Tibial nerve (tissue), 4 donors: ENCODE data around the gene RAB15. TPM values are rescaled to one million over a fixed set of nuclear protein-coding genes. Genes with fewer than 3 reads are reported as not detected.

Experiments
- DNase-seq, 2 donors: peaks; one replicate each; pipeline ENCODE4 v3.0.0-alpha.2; 2019; ENCODE audit warnings: low spot score in 2 of 2
- H3K27ac ChIP-seq, 4 donors: fragments of 200-600 bp; sonication (generic) in 3 of 4; one replicate each; pipeline ENCODE4 v1.5.1; 2017 to 2019; ENCODE audit warnings: mild to moderate bottlenecking in 1 of 4
- H3K27me3 ChIP-seq, 2 donors: fragments of 200-600 bp; sonication (generic) in 1 of 2; one replicate each; pipeline versions ENCODE4 v1.5.1 to v1.6.0; 2017 to 2019
- H3K36me3 ChIP-seq, 3 donors: fragments of 200-600 bp; sonication (generic); one replicate each; pipeline ENCODE4 v1.5.1; 2018 to 2019
- H3K4me1 ChIP-seq, 4 donors: fragments of 200-600 bp; sonication (generic) in 3 of 4; one replicate each; pipeline ENCODE4 v1.5.1; 2017 to 2019
- H3K4me3 ChIP-seq, 4 donors: fragments of 200-600 bp; sonication (generic) in 3 of 4; one replicate each; pipeline ENCODE4 v1.5.1; 2017 to 2019; ENCODE audit warnings: mild to moderate bottlenecking in 1 of 4, moderate library complexity in 1 of 4
- H3K9me3 ChIP-seq, 4 donors: fragments of 200-600 bp; sonication (generic) in 3 of 4; one replicate each; pipeline ENCODE4 v1.5.1; 2017 to 2019
- EP300 ChIP-seq, 2 donors: sonication (generic); formaldehyde crosslinking; IDR thresholded peaks; one replicate each; pipeline ENCODE4 v1.6.1; 2017; ENCODE audit warnings: antibody characterized with exemption in 2 of 2, mild to moderate bottlenecking in 1 of 2
- POLR2A ChIP-seq, 2 donors: fragments of 450-650 bp; IDR thresholded peaks; one replicate each; pipeline ENCODE4 v1.6.1; 2017; ENCODE audit warnings: antibody characterized with exemption in 2 of 2, mild to moderate bottlenecking in 2 of 2, moderate library complexity in 2 of 2
- WGBS, 2 donors: methylation state at CpG; one replicate each; pipeline ENCODE4 v1.1.5; 2018; 5-methylcytosine and 5-hydroxymethylcytosine counted together
- total RNA-seq, 4 donors: library from RNA; depleted of rRNA; stranded (reverse); fragments of >200 nt; gene quantifications; one replicate each; pipeline ENCODE4 v1.1.0, GENCODE V29; 2016
- TF ChIP-seq, protein P1 (sequence below), 5 experiments: fragments of 200-600 bp in 3 of 5; fragments of 450-650 bp in 2 of 5; sonication (generic) in 3 of 5; IDR thresholded peaks; one replicate each; pipeline ENCODE4 v1.5.1; 2016 to 2019; ENCODE audit warnings: antibody characterized with exemption in 5 of 5, mild to moderate bottlenecking in 3 of 5, moderate library complexity in 2 of 5

Gene RAB15
- total RNA-seq, 4 donors from 2014 or later = 0.22 to 2.4 (median 0.42) TPM; not detected in 1

GRCh38 chr14:64944041-64944440 lies 28.1 kb downstream of the RAB15 start:
- H3K27ac ChIP-seq = no peak overlapping the region
- H3K9me3 ChIP-seq = no peaks in the 10 kb centered on the region
- H3K36me3 ChIP-seq = peaks cover 0 to 79% (median 0%) of the 10 kb centered on the region in 3 donors
- no peak for TF ChIP-seq EP300 (IDR thresholded peaks at IDR 0.05)
- TF ChIP-seq, protein P1, sequence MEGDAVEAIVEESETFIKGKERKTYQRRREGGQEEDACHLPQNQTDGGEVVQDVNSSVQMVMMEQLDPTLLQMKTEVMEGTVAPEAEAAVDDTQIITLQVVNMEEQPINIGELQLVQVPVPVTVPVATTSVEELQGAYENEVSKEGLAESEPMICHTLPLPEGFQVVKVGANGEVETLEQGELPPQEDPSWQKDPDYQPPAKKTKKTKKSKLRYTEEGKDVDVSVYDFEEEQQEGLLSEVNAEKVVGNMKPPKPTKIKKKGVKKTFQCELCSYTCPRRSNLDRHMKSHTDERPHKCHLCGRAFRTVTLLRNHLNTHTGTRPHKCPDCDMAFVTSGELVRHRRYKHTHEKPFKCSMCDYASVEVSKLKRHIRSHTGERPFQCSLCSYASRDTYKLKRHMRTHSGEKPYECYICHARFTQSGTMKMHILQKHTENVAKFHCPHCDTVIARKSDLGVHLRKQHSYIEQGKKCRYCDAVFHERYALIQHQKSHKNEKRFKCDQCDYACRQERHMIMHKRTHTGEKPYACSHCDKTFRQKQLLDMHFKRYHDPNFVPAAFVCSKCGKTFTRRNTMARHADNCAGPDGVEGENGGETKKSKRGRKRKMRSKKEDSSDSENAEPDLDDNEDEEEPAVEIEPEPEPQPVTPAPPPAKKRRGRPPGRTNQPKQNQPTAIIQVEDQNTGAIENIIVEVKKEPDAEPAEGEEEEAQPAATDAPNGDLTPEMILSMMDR (IDR thresholded peaks at IDR 0.05) = no peak
- no peak for TF ChIP-seq POLR2A (IDR thresholded peaks at IDR 0.05)
- DNase-seq = no peak
- H3K27me3 ChIP-seq = no peaks in the 10 kb centered on the region
- WGBS, 2 donors = 87% methylated on average over 2 of the region's 2 CpGs
- no peak overlapping the region for H3K4me3 ChIP-seq
- H3K4me1 ChIP-seq = no peaks in the 10 kb centered on the region

DNA sequence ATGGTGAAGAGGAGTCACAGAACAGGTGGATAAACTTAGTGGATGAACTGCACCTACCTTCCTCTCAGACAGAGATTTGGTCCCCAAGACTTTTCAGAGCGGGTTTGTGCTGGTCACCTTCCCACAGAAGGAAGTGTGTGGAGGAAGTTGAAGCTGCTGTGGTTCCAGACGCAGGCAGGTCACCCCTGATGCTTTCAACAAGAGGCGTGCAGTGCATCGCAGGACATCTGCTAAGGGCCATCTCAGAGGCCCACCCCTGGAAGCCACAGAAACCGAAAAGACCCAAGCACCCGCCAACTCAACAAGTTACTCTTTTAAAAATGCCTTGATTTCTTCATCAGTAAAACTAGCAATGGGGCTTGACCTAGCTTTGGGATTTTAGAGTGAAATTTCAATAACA lies 28.6 kb downstream of the RAB15 start:
- no peak overlapping the region for H3K4me3 ChIP-seq
- 66 to 69% methylated on average over 6 of the region's 6 CpGs for WGBS, 2 donors

GRCh38 chr14:64942531-64943111 lies 29.5 kb downstream of the RAB15 start, which contains the start of gene GPX2:
TSS of gene GPX2 (minus strand) at chr14:64942745. CDS start at chr14:64942726, 19 bp downstream.
- WGBS, 2 donors = 84 to 86% methylated on average over 13 of the region's 13 CpGs

More for the DNA sequence above, 28.6 kb downstream of the RAB15 start:
- H3K27ac ChIP-seq = no peak overlapping the region
- H3K9me3 ChIP-seq = no peaks in the 10 kb centered on the region
- no peaks in the 10 kb centered on the region for H3K4me1 ChIP-seq
- no peak for DNase-seq
- peaks cover 0 to 80% (median 0%) of the 10 kb centered on the region in 3 donors for H3K36me3 ChIP-seq
- H3K27me3 ChIP-seq = no peaks in the 10 kb centered on the region
- TF ChIP-seq, protein P1 (IDR thresholded peaks at IDR 0.05) = no peak
- TF ChIP-seq POLR2A (IDR thresholded peaks at IDR 0.05) (no peak), EP300 (IDR thresholded peaks at IDR 0.05) (no peak)

DNA sequence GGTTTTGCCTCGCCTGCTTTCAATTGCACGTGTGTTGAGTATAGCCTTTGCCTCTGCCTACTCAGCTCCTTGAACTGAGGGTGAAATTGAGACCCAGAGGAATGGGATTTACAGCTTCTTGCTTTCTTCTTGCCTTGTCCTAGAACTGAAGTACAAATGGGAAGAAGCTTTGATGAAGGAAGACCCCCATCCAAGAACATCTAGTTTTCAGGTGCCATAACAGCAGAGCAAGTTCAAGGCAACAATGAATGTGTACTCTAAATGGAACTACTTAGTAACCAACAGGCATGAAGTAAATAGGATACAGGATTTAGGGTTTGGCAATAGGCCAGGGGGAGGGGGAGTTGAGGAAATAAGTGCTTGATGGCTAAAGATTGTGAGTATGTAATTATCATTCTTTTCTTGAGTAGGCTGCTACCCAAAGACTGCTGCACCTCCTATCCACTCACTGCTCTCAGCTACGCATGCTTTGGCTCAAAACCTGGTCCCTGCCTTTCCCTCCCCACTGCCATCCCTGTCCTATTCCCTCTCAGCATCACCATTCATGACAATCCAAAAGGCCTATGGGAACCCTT lies 31.7 kb downstream of the RAB15 start:
- H3K9me3 ChIP-seq = no peaks in the 10 kb centered on the region
- DNase-seq = no peak
- no peak overlapping the region for H3K4me3 ChIP-seq
- 86 to 89% methylated on average over 3 of the region's 3 CpGs for WGBS, 2 donors
- peaks cover 0 to 16% (median 0%) of the 10 kb centered on the region in 4 donors for H3K4me1 ChIP-seq
- peaks cover 0 to 66% (median 0%) of the 10 kb centered on the region in 3 donors for H3K36me3 ChIP-seq
- no peaks in the 10 kb centered on the region for H3K27me3 ChIP-seq
- H3K27ac ChIP-seq = no peak overlapping the region
- TF ChIP-seq EP300 (IDR thresholded peaks at IDR 0.05) (no peak), POLR2A (IDR thresholded peaks at IDR 0.05) (no peak)
- TF ChIP-seq, protein P1 (IDR thresholded peaks at IDR 0.05) = no peak

More at GRCh38 chr14:64942531-64943111, 29.5 kb downstream of the RAB15 start, which contains the start of gene GPX2:
- TF ChIP-seq EP300 (IDR thresholded peaks at IDR 0.05) (no peak), POLR2A (IDR thresholded peaks at IDR 0.05) (no peak)
- TF ChIP-seq, protein P1 (IDR thresholded peaks at IDR 0.05) = no peak
- peak within 1 kb of the TSS in 1 of 4 donors; percentile 11 for H3K4me3 ChIP-seq
- no peak for DNase-seq
- H3K27ac ChIP-seq = peak within 1 kb of the TSS in 1 of 4 donors; percentile 52
- H3K36me3 ChIP-seq = peaks cover 0 to 75% (median 0%) of the 10 kb centered on the region in 3 donors
- no peaks in the 10 kb centered on the region for H3K27me3 ChIP-seq
- no peaks in the 10 kb centered on the region for H3K4me1 ChIP-seq
- no peaks in the 10 kb centered on the region for H3K9me3 ChIP-seq

- peaks cover 0 to 20% (median 0%) of the 10 kb centered on the region in 4 donors for H3K4me1 ChIP-seq
- H3K4me3 ChIP-seq = no peak overlapping the region
- no peaks in the 10 kb centered on the region for H3K9me3 ChIP-seq
- 67 to 68% methylated on average over 3 of the region's 3 CpGs for WGBS, 2 donors
- peaks cover 0 to 64% (median 0%) of the 10 kb centered on the region in 3 donors for H3K36me3 ChIP-seq
- H3K27me3 ChIP-seq = no peaks in the 10 kb centered on the region
- TF ChIP-seq EP300 (IDR thresholded peaks at IDR 0.05) (no peak), POLR2A (IDR thresholded peaks at IDR 0.05) (no peak)
- TF ChIP-seq, protein P1 (IDR thresholded peaks at IDR 0.05) = no peak
- no peak for DNase-seq
- no peak overlapping the region for H3K27ac ChIP-seq
These were observed 32.3 kb downstream of the RAB15 start for GRCh38 chr14:64939817-64940190.
